22Rv1 (cell line): ENCODE data around the gene OSBPL7.
A peak's percentile ranks its signal among the peaks of the same experiment; 100 is the strongest.

Source experiments
- ZFX ChIP-seq: fragments of 450-650 bp; IDR thresholded peaks from 2 replicates; pipeline ENCODE4 v1.6.1; 2017; ENCODE audit warnings: antibody characterized with exemption, borderline replicate concordance
- TF ChIP-seq, protein P1 (sequence below): fragments of 450-650 bp; IDR thresholded peaks from 2 replicates; pipeline ENCODE4 v1.5.1; 2017; ENCODE audit warnings: mild to moderate bottlenecking

GRCh38 chr17:47843391-47843730 is 21.8 kb upstream of the OSBPL7 start:
- TF ChIP-seq, protein P1, sequence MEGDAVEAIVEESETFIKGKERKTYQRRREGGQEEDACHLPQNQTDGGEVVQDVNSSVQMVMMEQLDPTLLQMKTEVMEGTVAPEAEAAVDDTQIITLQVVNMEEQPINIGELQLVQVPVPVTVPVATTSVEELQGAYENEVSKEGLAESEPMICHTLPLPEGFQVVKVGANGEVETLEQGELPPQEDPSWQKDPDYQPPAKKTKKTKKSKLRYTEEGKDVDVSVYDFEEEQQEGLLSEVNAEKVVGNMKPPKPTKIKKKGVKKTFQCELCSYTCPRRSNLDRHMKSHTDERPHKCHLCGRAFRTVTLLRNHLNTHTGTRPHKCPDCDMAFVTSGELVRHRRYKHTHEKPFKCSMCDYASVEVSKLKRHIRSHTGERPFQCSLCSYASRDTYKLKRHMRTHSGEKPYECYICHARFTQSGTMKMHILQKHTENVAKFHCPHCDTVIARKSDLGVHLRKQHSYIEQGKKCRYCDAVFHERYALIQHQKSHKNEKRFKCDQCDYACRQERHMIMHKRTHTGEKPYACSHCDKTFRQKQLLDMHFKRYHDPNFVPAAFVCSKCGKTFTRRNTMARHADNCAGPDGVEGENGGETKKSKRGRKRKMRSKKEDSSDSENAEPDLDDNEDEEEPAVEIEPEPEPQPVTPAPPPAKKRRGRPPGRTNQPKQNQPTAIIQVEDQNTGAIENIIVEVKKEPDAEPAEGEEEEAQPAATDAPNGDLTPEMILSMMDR: peak; percentile 42
- TF ChIP-seq ZFX: no peak
